HG02870 (cell line): ENCODE data around the gene ASPHD2.

ENCODE experiments used
- ATAC-seq: cut with Tn5 transposase; IDR thresholded peaks from one replicate; pipeline ENCODE4 v1.9.1; 2021; ENCODE audit warnings: mild to moderate bottlenecking, moderate library complexity; ENCODE audit not compliant: unreplicated experiment

ASPHD2 gene

GRCh38 chr22:26445577-26446275, 16.7 kb downstream of the ASPHD2 start:
- no peak for ATAC-seq

DNA sequence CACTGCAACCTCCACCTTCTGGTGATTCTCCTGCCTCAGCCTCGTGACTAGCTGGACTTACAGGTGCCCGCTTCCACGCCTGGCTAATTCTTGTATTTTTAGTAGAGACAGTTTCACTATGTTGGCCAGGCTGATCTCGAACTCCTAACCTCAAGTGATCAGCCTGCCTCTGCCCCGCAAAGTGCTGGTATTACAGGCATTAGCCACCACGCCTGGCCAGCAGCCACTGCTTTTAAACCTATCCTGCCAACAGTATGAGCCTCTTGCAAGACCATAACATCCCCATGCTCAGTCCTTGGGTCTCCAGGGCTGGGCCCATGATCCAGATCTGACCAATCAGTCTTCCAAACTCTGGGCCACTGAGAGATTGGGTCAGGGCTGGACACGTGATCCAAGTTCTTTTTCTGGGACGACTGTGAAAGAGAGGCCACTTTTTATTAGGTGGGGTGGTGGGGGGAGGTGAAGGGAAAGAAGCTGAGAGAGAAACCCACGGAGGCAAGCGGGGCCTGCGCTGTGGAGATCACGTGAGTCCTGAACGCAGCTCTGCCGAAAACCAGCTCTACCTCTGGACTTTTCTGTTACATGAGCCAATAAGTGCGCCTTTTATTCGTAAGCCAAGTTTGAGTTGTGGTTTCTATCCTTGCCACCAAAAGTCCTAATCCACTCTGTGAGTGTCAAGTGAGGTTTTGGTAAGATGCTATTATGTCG, 17.9 kb downstream of the ASPHD2 start:
- ATAC-seq, result no peak

GRCh38 chr22:26447584-26448329, 18.7 kb downstream of the ASPHD2 start:
- ATAC-seq, result no peak

GRCh38 chr22:26448334-26448733, 19.3 kb downstream of the ASPHD2 start:
- no peak for ATAC-seq

- ATAC-seq, result no peak
Measured at GRCh38 chr22:26448941-26449340, 19.9 kb downstream of the ASPHD2 start.

- ATAC-seq, result no peak
Measured at GRCh38 chr22:26450453-26451185, 21.6 kb downstream of the ASPHD2 start.

DNA sequence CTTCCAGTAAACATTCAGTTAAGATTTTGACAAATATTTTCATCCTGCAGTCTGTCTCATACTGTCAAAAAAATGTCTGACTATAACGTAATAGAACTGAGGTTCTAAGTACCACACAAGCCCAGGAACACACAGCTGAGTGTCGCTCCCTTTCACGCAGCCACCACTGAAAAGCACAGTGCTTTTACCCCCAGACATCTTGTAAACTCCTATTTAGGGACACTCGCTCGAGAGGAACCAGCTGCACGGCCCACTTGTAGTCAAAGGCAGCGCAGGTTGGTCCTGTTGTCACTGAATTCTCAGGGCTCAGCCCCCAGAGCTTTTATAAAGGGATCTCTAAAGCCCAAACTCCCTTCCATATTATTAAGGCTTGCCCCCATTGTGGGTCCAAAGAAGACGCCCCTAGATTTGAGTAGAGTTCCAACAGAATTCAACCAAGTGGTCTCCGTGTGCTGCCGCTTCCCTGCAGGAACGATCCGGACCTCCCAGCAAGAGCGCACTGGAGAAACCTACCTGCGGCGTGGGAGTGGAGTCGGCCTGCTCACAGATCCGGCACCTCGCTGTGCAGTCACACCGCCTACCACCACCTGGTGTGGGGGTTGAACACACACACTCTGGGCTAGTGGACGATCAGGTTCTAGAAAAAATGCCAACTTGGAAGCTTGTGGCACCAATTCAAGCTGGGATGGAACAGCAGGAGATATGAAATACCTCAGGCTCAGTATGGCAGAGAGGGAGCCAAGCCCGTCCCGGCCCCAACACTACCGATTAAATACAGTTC, 23.4 kb downstream of the ASPHD2 start:
- ATAC-seq, result no peak

DNA sequence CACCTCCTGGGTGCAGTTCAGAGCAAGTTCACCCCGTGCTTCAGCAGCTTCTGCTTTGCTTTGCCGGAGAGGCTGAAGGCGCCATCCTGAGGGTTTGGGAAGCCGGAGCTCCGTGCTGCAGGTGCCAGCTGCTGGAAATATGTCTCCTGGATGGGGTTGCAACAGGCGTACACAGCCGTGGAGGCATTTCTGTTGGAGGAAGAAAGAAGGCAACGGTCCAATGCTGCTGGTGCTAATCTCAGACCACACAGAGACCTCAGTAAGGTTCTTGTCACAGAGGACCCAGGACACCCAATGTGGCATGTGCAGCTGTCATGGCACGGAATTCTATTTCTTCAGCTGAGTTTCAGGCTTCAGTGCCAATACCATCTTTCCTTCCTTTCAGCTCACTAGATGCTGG, 24.2 kb downstream of the ASPHD2 start:
- no peak for ATAC-seq

- no peak for ATAC-seq
Measured at GRCh38 chr22:26453812-26454500, 24.9 kb downstream of the ASPHD2 start.

DNA sequence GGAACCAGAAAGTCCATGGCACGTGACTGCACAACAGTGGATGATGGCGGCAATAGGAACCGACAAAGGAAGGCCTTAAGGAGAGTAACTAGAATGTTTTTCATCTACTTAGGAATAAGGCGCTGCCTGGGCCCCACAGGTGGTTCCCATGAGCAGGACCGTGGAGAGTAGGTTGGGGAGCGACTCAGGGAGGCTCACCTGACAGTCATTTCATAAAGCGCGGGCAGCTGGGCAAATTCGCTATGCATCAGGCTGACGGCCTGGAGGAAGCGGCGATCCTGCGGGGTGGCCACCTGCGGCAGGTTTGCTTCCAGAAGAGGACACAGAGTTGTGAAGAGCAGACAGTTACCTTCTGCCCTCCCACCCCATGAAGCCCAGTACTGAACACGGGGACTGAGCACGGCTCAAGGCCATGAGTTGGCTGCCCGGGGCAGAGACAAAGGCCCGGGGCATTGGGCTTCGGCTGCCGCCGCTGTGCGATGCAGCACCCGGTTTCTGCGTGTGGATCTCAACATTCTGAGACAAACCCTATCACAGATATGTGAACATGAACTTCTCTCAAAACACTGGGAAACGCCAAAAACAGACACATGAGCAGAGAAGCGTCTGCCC, 28.7 kb downstream of the ASPHD2 start:
- ATAC-seq, result no peak

DNA sequence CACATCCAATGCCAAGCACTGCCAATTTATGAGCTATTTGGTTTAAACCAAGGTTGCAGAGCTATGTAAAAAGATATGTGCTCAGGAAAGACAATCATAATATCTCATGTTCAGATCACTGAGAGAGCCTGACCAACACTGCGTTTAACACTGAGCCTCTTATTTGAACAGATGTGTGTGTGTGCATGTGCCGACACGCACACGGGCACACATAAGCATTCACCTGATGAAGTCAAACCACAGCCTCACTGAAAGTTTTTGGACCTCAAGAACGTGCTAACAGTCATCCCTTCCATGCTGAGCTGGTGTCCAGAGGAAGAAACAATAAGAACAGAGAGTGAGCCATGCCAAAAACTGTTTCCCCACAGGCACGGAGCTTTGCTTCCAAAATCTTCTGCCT, 31.1 kb downstream of the ASPHD2 start:
- no peak for ATAC-seq

- no peak for ATAC-seq
Measured at GRCh38 chr22:26461188-26461810, 32.2 kb downstream of the ASPHD2 start.

DNA sequence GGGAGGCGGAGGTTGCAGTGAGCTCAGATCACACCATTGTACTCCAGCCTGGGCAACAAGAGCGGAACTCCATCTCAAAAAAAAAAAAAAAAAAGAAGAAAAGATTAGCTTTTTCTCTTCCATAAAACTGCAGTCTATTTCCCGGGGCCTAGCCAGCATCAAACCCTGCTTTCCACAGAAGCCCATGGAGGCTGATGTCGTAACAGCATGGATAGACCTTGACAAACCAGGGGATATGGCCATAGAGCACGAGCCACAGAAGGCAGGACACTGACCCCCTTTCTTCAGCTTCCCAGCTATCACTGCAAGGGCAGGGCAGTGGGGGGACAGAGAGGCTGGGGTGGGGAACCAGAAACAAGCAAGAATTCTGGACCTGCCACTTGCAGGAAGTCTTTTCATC, 33.0 kb downstream of the ASPHD2 start:
- no peak for ATAC-seq

DNA sequence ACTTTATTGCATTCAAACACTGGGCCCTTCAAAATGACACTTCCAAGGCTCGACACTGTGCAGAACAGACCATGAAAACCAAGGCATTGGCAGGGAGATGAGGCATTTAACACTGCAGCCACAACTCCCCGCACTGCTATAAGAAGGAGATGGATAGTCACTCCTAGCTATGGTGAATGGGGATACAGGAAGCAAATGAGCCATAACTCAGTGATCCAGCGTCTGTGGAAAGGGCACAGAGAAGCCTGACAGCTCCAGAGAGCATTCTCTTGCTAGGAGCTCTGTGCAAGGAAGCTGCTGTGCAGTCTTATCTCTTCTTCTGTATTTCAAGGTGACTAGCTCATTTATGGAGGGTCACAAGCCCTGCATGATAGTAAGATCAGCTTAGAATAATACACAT, 33.6 kb downstream of the ASPHD2 start:
- ATAC-seq, result no peak

DNA sequence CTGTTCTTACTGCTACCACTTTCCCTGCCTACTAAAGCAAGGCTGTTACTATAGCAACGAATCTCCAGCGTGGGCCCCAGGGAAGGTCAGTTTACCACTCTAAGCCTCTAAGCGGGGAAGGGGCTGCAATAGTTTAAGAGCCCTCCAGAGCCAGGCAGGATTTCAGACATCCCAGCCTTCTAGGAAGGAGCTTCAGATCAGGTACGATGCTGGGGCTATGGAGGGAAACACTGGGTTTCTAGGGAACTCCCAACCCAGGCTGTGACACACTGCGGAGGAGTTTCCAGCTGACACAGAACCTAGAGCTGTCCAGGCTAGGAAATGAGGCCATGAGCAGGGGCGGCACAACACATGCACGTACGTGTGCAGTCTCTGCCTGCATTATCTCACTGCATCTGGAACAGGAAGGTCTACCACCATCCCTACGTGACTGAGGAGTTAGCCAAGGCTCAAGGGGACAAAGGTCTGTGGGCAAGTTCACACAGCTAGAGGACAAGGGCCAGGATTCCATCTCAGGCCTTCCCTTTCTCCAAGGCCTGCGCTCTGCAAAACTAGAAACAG, 34.1 kb downstream of the ASPHD2 start:
- ATAC-seq, result no peak

DNA sequence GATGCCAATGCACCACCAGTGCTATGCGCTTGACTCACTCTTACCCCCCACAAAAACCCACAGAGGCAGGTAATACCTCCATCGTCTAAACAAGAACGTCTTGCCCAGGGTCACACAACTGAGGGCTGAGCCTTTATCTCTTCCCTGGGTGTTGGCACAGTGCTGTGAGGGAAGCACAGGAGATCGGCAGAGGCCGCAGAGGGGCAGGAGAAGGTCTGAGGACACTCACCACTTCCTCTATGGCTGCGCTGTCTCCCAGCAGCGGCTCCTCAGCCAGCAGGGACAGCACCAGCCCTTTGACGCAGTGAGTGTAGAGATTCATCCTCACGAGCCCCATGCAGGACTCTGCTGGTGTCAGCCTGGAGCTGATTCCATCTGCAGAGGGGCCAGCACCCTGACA, 34.6 kb downstream of the ASPHD2 start:
- no peak for ATAC-seq

GRCh38 chr22:26464312-26464711, 35.3 kb downstream of the ASPHD2 start:
- ATAC-seq, result no peak

DNA sequence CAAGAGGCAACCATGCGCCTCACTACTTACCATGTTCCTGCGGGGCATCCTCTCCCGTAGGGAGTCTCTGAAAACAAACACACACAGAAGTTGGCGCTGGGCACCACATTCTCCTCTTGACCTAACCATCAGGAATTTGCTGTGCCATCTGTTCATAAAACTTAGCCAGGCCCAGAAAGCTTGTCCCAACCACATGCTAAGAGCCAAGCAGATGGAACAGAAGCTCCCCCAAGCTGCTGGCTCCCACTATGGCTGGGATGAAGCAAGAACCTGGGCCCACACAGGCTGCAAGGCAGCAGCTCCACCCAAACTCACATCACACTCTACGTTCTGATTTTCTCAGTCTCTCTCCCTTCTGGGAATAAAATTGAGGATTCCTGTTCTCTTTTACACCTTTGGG, 37.1 kb downstream of the ASPHD2 start:
- ATAC-seq, result no peak

DNA sequence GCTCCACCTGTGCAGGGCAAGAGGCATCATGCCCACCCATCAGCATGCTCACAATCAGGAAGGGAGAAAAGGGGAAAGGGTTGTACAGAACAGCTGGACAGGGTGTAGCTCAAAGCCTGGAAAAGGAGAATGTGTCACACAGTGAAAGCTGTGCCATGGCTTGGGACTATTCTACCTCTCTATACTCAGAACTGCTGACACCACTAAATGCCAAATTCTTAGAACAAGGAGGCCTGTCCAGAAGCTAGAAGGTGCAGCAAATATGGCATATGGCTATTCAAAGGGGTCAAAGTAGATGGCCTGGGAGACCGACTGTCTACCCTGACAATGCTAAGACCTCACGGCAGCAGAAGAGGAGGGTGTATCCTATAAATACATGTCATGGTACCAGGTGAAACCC, 41.7 kb downstream of the ASPHD2 start:
- no peak for ATAC-seq
